OCI-LY1 (cell line): ENCODE results near the gene RNF13.

Experiments
- H2AFZ ChIP-seq: fragments of 200-600 bp; sonication (generic), shearing (Covaris generic); 2 replicates; pipeline ENCODE4 v1.6.0; 2014; ENCODE audit warnings: antibody characterized with exemption, mild to moderate bottlenecking, low read length
- H3F3A ChIP-seq: fragments of 200-600 bp; sonication (generic), shearing (Covaris generic); 2 replicates; pipeline ENCODE4 v1.6.0; 2014; ENCODE audit warnings: mild to moderate bottlenecking, antibody characterized with exemption, low read length, moderate library complexity; ENCODE audit not compliant: insufficient read depth
- H3K27ac ChIP-seq: fragments of 200-600 bp; sonication (generic); 2 replicates; pipeline ENCODE4 v1.5.1; 2014; ENCODE audit warnings: low read length, mixed run types, mild to moderate bottlenecking, low read depth; ENCODE audit not compliant: poor library complexity, severe bottlenecking
- H3K27me3 ChIP-seq: fragments of 200-600 bp; sonication (generic); 2 replicates; pipeline ENCODE4 v1.6.0; 2014; ENCODE audit warnings: antibody characterized with exemption, mild to moderate bottlenecking, low read length, moderate library complexity; ENCODE audit not compliant: insufficient read depth
- H3K36me3 ChIP-seq: fragments of 200-600 bp; sonication (generic); 2 replicates; pipeline ENCODE4 v1.6.1; 2014; ENCODE audit warnings: mild to moderate bottlenecking, antibody characterized with exemption, low read length, moderate library complexity, mixed read lengths; ENCODE audit not compliant: insufficient read depth
- H3K4me1 ChIP-seq: fragments of 200-600 bp; sonication (generic); 2 replicates; pipeline ENCODE4 v1.5.1; 2014; ENCODE audit warnings: mild to moderate bottlenecking, low read length, moderate library complexity; ENCODE audit not compliant: insufficient read depth, severe bottlenecking
- H3K4me2 ChIP-seq: fragments of 200-600 bp; sonication (generic), shearing (Covaris generic); 2 replicates; pipeline ENCODE4 v1.6.1; 2014; ENCODE audit warnings: low read length
- H3K4me3 ChIP-seq: fragments of 200-600 bp; sonication (generic); 2 replicates; pipeline ENCODE4 v1.5.1; 2014; ENCODE audit warnings: low read length, low read depth, mild to moderate bottlenecking, mixed read lengths; ENCODE audit not compliant: poor library complexity, severe bottlenecking
- H3K79me2 ChIP-seq: fragments of 200-600 bp; shearing (Covaris generic); 2 replicates; pipeline ENCODE4 v1.6.1; 2016; ENCODE audit warnings: mixed run types, low read length, mixed read lengths; ENCODE audit not compliant: insufficient read depth
- H3K9ac ChIP-seq: fragments of 200-600 bp; sonication (generic), shearing (Covaris generic); 2 replicates; pipeline ENCODE4 v1.6.1; 2014; ENCODE audit warnings: mild to moderate bottlenecking, low read length, mixed read lengths
- H3K9me2 ChIP-seq: fragments of 200-600 bp; sonication (generic), shearing (Covaris generic); 2 replicates; pipeline ENCODE4 v1.6.1; 2014; ENCODE audit warnings: low read depth, mild to moderate bottlenecking, low read length, mixed read lengths
- H3K9me3 ChIP-seq: fragments of 200-600 bp; shearing (Covaris generic); 2 replicates; pipeline ENCODE4 v1.6.1; 2014; ENCODE audit warnings: low read length, mixed read lengths
- H4K20me1 ChIP-seq: fragments of 200-600 bp; sonication (generic), shearing (Covaris generic); 2 replicates; pipeline ENCODE4 v1.6.0; 2016; ENCODE audit warnings: mild to moderate bottlenecking, low read length; ENCODE audit not compliant: insufficient read depth
- EZH2 ChIP-seq: fragments of 200-600 bp; sonication (generic), shearing (Covaris generic); IDR thresholded peaks from 2 replicates; pipeline ENCODE4 v1.8.0; 2017; ENCODE audit warnings: borderline replicate concordance, mixed run types, mild to moderate bottlenecking, antibody characterized with exemption, low read length, moderate library complexity, mixed read lengths
- TF ChIP-seq, protein P1 (sequence below): fragments of 200-600 bp; sonication (generic), shearing (Covaris generic); IDR thresholded peaks from 2 replicates; pipeline ENCODE4 v1.5.1; 2017; ENCODE audit warnings: mild to moderate bottlenecking, antibody characterized with exemption, low read length, moderate library complexity, mixed read lengths

Gene RNF13

DNA sequence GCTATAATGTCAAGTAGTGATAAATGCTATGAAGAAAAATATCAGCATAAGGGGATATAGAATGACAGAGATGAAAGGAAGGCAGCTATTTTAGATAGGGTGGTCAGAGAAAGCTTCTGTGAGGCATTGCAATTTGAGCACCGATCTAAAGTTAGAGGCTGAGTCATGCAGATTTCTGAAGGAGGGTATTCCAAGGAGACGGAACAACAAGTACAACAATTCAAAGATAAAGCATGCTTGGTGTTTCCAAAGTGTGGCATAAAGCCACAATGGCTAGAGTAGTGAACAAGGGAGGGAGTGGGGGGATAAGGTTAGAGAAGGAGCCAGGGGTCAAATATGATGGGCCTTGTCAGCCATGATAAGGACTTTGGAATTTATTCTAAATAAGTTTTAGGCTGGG lies 85.8 kb downstream of the RNF13 start:
- no peak overlapping the region for H3K4me2 ChIP-seq
- H3K9me2 ChIP-seq: no peaks in the 10 kb centered on the region
- H3K9me3 ChIP-seq: no peaks in the 10 kb centered on the region
- no peaks in the 10 kb centered on the region for H3K79me2 ChIP-seq
- no peak overlapping the region for H3K4me3 ChIP-seq
- H3K27ac ChIP-seq: no peak overlapping the region
- no peak overlapping the region for H2AFZ ChIP-seq
- no peaks in the 10 kb centered on the region for H3K27me3 ChIP-seq
- no peaks in the 10 kb centered on the region for H4K20me1 ChIP-seq
- peaks cover 10% of the 10 kb centered on the region; the same call in 1 of the 2 replicates for H3K36me3 ChIP-seq
- H3K4me1 ChIP-seq: no peaks in the 10 kb centered on the region
- H3K9ac ChIP-seq: no peak overlapping the region
- no peak for TF ChIP-seq EZH2
- TF ChIP-seq, protein P1, sequence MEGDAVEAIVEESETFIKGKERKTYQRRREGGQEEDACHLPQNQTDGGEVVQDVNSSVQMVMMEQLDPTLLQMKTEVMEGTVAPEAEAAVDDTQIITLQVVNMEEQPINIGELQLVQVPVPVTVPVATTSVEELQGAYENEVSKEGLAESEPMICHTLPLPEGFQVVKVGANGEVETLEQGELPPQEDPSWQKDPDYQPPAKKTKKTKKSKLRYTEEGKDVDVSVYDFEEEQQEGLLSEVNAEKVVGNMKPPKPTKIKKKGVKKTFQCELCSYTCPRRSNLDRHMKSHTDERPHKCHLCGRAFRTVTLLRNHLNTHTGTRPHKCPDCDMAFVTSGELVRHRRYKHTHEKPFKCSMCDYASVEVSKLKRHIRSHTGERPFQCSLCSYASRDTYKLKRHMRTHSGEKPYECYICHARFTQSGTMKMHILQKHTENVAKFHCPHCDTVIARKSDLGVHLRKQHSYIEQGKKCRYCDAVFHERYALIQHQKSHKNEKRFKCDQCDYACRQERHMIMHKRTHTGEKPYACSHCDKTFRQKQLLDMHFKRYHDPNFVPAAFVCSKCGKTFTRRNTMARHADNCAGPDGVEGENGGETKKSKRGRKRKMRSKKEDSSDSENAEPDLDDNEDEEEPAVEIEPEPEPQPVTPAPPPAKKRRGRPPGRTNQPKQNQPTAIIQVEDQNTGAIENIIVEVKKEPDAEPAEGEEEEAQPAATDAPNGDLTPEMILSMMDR: no peak
- no peaks in the 10 kb centered on the region for H3F3A ChIP-seq

GRCh38 chr3:149900322-149900721 lies 87.3 kb downstream of the RNF13 start:
- Histone ChIP-seq H2AFZ (no peak overlapping the region), H3K9ac (no peak overlapping the region), H3F3A (no peaks in the 10 kb centered on the region), H3K4me1 (no peaks in the 10 kb centered on the region), H3K27ac (no peak overlapping the region), H4K20me1 (no peaks in the 10 kb centered on the region), H3K4me2 (no peak overlapping the region), H3K9me3 (no peaks in the 10 kb centered on the region), H3K27me3 (no peaks in the 10 kb centered on the region), H3K4me3 (no peak overlapping the region), H3K9me2 (no peaks in the 10 kb centered on the region; the same call in 1 of the 2 replicates), H3K79me2 (no peaks in the 10 kb centered on the region), H3K36me3 (peaks cover 10% of the 10 kb centered on the region; the same call in 1 of the 2 replicates)
- TF ChIP-seq EZH2: no peak
- TF ChIP-seq, protein P1: no peak

GRCh38 chr3:149901770-149902169 lies 88.8 kb downstream of the RNF13 start:
- Histone ChIP-seq H3K36me3 (peaks cover 5% of the 10 kb centered on the region; the same call in 1 of the 2 replicates), H3K27me3 (no peaks in the 10 kb centered on the region), H3K9ac (no peak overlapping the region), H3K4me1 (no peaks in the 10 kb centered on the region), H2AFZ (no peak overlapping the region), H4K20me1 (no peaks in the 10 kb centered on the region), H3K9me3 (no peaks in the 10 kb centered on the region), H3K4me3 (no peak overlapping the region), H3K9me2 (no peaks in the 10 kb centered on the region; the same call in 1 of the 2 replicates), H3K79me2 (no peaks in the 10 kb centered on the region), H3K4me2 (no peak overlapping the region), H3K27ac (no peak overlapping the region), H3F3A (no peaks in the 10 kb centered on the region)
- TF ChIP-seq EZH2: no peak
- TF ChIP-seq, protein P1: no peak
